Mucosa of stomach (tissue), 1 donor: ENCODE results near the gene C9orf50.
A peak's percentile ranks its signal among the peaks of the same experiment; 100 is the strongest.
"Not testable (repeated sequence)": the region's sequence is repeated elsewhere in the genome, so short reads cannot be mapped to it uniquely, and the experiment has no call there.

ENCODE experiments used
- H3K27me3 ChIP-seq: one replicate; pipeline ENCODE4 v1.7.0; 2013; ENCODE audit warnings: mild to moderate bottlenecking, low read length; ENCODE audit not compliant: control insufficient read depth, insufficient read depth
- H3K36me3 ChIP-seq: one replicate; pipeline ENCODE4 v1.7.0; 2013; ENCODE audit warnings: low read length; ENCODE audit not compliant: control insufficient read depth, insufficient read depth
- H3K4me1 ChIP-seq: one replicate; pipeline ENCODE4 v1.7.0; 2013; ENCODE audit warnings: mild to moderate bottlenecking, low read length; ENCODE audit not compliant: control insufficient read depth, insufficient read depth
- H3K4me3 ChIP-seq: one replicate; pipeline ENCODE4 v1.7.0; 2013; ENCODE audit warnings: low read length
- H3K9ac ChIP-seq: one replicate; pipeline ENCODE4 v1.7.0; 2013; ENCODE audit warnings: mild to moderate bottlenecking, low read length, moderate library complexity
- H3K9me3 ChIP-seq: one replicate; pipeline ENCODE4 v1.7.0; 2013; ENCODE audit warnings: mild to moderate bottlenecking, low read length, moderate library complexity; ENCODE audit not compliant: control insufficient read depth
- donor health status: Pancreatic carcinoma.

Gene C9orf50

GRCh38 chr9:129636343-129636742, 15.4 kb upstream of the C9orf50 start:
- not testable (repeated sequence) for H3K9ac ChIP-seq, H3K4me3 ChIP-seq, H3K9me3 ChIP-seq, H3K27me3 ChIP-seq
- peaks cover 30% of the 10 kb centered on the region for H3K4me1 ChIP-seq
- peaks cover 34% of the 10 kb centered on the region for H3K36me3 ChIP-seq

- no peak overlapping the region for H3K4me3 ChIP-seq
- H3K9ac ChIP-seq = no peak overlapping the region
- H3K9me3 ChIP-seq = no peaks in the 10 kb centered on the region
- peaks cover 34% of the 10 kb centered on the region for H3K36me3 ChIP-seq
- peaks cover 30% of the 10 kb centered on the region for H3K4me1 ChIP-seq
- H3K27me3 ChIP-seq = no peaks in the 10 kb centered on the region
These were observed 14.5 kb upstream of the C9orf50 start for GRCh38 chr9:129635099-129636065.

DNA sequence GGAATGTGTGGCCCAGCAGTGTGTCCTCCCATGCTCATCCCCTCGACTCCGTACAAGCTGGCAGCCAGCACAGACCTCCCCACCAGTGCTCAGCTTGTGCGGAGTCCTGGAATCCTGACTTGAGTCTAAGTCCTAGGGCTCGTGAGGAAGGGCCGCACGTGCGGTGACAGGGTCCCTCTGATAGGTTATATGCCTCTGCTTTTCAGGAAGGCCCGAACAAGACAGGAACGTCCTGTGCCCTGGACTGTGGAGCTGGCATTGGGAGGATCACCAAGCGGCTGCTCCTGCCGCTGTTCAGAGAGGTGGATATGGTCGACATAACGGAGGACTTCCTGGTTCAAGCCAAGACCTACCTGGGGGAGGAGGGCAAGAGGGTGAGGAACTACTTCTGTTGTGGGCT, 12.9 kb upstream of the C9orf50 start:
- Histone ChIP-seq H3K4me1 (peaks cover 20% of the 10 kb centered on the region), H3K4me3 (no peak overlapping the region), H3K9ac (no peak overlapping the region), H3K9me3 (no peaks in the 10 kb centered on the region), H3K36me3 (peaks cover 33% of the 10 kb centered on the region), H3K27me3 (no peaks in the 10 kb centered on the region)

DNA sequence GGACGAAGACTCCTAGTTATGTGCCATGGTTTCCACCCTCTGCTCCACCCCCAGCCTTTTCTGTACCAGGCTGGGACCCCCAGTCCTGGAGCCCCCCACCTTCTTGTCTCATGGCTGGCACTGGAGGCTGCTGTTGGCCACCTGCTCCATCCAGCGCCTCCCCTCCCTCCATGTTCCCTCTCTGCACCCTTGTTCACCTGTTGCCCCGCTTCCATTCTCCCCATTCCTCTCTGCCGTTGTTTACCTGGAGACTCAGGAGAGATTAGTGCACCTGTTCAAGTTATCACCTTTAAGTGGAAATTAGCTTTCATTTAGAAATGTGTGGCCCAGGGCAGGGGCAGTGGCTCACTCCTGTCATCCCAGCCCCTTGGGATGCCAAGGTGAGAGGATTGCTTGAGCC, 12.3 kb upstream of the C9orf50 start:
- H3K4me1 ChIP-seq = peaks cover 23% of the 10 kb centered on the region
- H3K9ac ChIP-seq = no peak overlapping the region
- no peaks in the 10 kb centered on the region for H3K9me3 ChIP-seq
- peaks cover 28% of the 10 kb centered on the region for H3K36me3 ChIP-seq
- H3K27me3 ChIP-seq = no peaks in the 10 kb centered on the region
- H3K4me3 ChIP-seq = no peak overlapping the region

DNA sequence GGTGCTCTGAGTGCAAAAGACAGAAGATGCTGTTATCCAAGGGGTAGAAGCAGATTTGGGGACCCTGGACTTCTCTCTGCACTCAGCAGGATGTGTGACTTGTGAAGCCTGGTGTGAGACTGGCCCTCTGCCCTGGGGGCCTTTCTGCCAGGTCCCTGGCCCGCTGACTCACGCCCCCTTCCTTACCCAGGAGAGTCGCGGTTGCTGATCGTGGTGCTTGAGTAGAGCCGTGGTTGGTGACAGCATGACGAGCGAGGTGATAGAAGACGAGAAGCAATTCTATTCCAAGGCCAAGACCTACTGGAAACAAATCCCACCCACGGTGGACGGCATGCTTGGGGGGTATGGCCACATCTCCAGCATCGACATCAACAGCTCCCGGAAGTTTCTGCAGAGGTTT, 11.6 kb upstream of the C9orf50 start:
- no peak overlapping the region for H3K9ac ChIP-seq
- H3K9me3 ChIP-seq = no peaks in the 10 kb centered on the region
- no peaks in the 10 kb centered on the region for H3K27me3 ChIP-seq
- peaks cover 31% of the 10 kb centered on the region for H3K4me1 ChIP-seq
- no peak overlapping the region for H3K4me3 ChIP-seq
- peaks cover 22% of the 10 kb centered on the region for H3K36me3 ChIP-seq

GRCh38 chr9:129631674-129632129, 10.8 kb upstream of the C9orf50 start:
- Histone ChIP-seq H3K9ac (no peak overlapping the region), H3K27me3 (no peaks in the 10 kb centered on the region), H3K4me1 (peaks cover 38% of the 10 kb centered on the region), H3K4me3 (no peak overlapping the region), H3K36me3 (peaks cover 17% of the 10 kb centered on the region), H3K9me3 (no peaks in the 10 kb centered on the region)

DNA sequence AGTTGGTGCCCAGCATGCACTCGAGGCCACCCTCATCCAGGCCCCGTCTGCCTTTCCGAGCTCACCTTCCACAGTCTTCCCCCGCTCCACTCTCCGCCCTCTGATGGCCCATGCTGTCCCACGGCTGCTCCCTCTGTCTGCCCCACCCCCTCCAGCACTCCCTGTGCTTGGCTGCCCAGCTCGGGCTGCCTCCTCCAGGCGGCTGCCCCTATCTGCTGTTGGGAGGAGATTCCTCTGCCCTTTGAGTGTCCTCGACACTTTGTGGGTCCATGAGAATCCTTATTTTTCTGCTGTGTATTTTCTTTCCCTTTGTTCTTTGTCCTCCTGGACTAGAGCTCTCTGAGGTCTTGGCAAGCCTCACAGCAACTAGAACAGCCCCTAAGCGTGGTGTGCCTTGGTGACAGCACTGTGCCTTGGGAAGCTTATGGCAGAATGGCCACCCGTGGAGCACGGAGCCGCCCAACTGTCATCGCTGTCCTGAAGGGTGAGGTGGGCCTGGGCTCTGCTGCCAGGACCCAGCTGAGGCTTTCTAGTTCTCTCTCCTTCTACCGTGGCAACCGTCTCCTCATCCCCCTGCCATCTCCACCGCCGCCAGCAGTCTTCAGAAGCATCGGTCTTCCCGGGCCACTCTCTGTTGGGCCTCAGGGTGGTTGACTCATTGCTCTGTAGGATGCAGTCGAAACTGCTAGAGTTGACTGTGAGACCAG, 10.2 kb upstream of the C9orf50 start:
- H3K9me3 ChIP-seq = no peaks in the 10 kb centered on the region
- H3K4me3 ChIP-seq = no peak overlapping the region
- H3K9ac ChIP-seq = no peak overlapping the region
- peaks cover 17% of the 10 kb centered on the region for H3K36me3 ChIP-seq
- no peaks in the 10 kb centered on the region for H3K27me3 ChIP-seq
- H3K4me1 ChIP-seq = peaks cover 39% of the 10 kb centered on the region

- H3K4me3 ChIP-seq = no peak overlapping the region
- H3K4me1 ChIP-seq = peaks cover 39% of the 10 kb centered on the region
- H3K9me3 ChIP-seq = no peaks in the 10 kb centered on the region
These were observed 8.4 kb upstream of the C9orf50 start for GRCh38 chr9:129629251-129629820.

DNA sequence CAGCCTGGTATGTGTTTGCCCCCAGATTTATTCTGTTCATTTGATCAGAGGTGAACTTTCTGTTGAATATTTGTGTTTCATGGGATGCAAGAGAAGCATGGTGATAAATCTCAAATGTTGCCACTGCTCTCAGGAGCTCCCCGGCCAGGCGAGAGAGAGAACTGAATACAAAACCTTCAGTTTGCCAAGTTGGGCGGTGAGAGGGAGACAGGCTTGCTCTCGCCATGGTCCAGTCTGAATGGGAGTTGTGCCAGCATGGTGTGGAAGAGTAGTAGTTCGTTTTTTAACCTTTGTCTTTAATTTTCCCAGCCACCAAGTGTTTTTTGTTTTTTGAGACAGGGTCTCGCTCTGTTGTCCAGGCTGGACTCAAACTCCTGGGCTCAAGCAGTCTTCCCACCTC, 7.8 kb upstream of the C9orf50 start:
- Histone ChIP-seq H3K27me3 (no peaks in the 10 kb centered on the region), H3K4me3 (no peak overlapping the region)

More at GRCh38 chr9:129629251-129629820, 8.4 kb upstream of the C9orf50 start:
- peaks cover 17% of the 10 kb centered on the region for H3K36me3 ChIP-seq
- H3K27me3 ChIP-seq = no peaks in the 10 kb centered on the region
- H3K9ac ChIP-seq = no peak overlapping the region

DNA sequence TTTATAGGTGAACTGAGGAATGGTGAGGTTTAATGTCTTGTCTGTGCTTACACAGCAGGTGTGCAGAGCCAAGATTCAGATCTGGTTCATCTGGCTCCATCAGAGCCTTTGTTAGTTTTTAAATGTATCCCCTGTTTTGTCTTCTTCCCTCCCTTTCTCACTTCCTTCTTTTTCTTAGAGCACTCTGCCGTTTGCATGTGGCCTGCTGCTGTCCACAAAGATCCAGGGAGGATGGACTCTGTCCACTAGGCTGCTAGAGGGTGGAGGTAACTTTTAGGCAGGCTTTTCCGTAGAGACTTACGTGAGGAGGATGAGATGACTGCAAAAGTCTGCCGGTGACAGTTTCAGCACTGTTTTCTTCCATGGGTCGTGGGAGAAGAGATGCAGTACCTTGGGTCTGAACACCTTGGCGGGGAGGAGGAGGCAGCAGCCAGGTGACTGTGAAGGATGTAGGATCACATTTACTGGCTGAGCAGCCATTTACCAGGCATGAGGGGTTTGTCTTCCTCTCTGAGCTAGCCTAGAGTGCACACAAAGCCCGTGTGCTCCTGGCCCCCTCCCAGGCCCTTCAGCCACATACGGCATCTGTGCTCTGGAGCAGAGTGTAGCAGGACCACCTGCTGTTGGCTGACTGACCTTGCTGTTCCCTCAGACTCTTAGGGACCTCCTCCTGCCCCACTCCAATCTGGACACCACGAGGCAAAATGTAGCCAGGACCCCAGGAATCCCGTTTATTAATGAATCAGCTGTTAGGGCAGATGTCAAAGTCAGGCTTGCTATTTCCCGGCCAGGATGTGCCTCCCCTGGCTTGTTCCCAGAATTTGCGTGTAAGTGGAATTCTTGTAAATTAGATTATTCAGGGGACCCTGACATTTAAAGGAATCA, 6.9 kb upstream of the C9orf50 start:
- Histone ChIP-seq H3K27me3 (no peaks in the 10 kb centered on the region), H3K4me1 (peaks cover 39% of the 10 kb centered on the region), H3K9ac (peak overlapping the region; percentile 79), H3K36me3 (peaks cover 10% of the 10 kb centered on the region), H3K4me3 (peak overlapping the region; percentile 80), H3K9me3 (no peaks in the 10 kb centered on the region)

More for the DNA sequence above, 7.8 kb upstream of the C9orf50 start:
- Histone ChIP-seq H3K36me3 (peaks cover 11% of the 10 kb centered on the region), H3K4me1 (peaks cover 39% of the 10 kb centered on the region), H3K9ac (no peak overlapping the region), H3K9me3 (no peaks in the 10 kb centered on the region)

GRCh38 chr9:129626625-129627284, 5.9 kb upstream of the C9orf50 start:
- Histone ChIP-seq H3K9me3 (no peaks in the 10 kb centered on the region), H3K36me3 (no peaks in the 10 kb centered on the region), H3K4me1 (peaks cover 35% of the 10 kb centered on the region), H3K27me3 (no peaks in the 10 kb centered on the region), H3K9ac (peak overlapping the region; percentile 79), H3K4me3 (peak overlapping the region; percentile 80)
